Gastrocnemius medialis (tissue), 4 donors: ENCODE results near the gene PIH1D2.
A peak's percentile ranks its signal among the peaks of the same experiment; 100 is the strongest.

ENCODE experiments used
- POLR2A ChIP-seq, 2 donors: fragments of 450-650 bp; IDR thresholded peaks; one replicate each; pipeline ENCODE4 v1.6.1; 2017; ENCODE audit warnings: antibody characterized with exemption in 2 of 2, mild to moderate bottlenecking in 2 of 2, moderate library complexity in 2 of 2
- TF ChIP-seq, protein P1 (sequence below), 5 experiments: fragments of 450-650 bp in 3 of 5; fragments of 200-600 bp in 2 of 5; sonication (generic) in 2 of 5; IDR thresholded peaks in 4 of 5; conservative IDR thresholded peaks in 1 of 5; 1 replicate in 4 of 5; 2 replicates in 1 of 5; pipeline ENCODE4 v1.5.1; 2016 to 2019; ENCODE audit warnings: antibody characterized with exemption in 5 of 5, mild to moderate bottlenecking in 3 of 5, moderate library complexity in 3 of 5

DNA sequence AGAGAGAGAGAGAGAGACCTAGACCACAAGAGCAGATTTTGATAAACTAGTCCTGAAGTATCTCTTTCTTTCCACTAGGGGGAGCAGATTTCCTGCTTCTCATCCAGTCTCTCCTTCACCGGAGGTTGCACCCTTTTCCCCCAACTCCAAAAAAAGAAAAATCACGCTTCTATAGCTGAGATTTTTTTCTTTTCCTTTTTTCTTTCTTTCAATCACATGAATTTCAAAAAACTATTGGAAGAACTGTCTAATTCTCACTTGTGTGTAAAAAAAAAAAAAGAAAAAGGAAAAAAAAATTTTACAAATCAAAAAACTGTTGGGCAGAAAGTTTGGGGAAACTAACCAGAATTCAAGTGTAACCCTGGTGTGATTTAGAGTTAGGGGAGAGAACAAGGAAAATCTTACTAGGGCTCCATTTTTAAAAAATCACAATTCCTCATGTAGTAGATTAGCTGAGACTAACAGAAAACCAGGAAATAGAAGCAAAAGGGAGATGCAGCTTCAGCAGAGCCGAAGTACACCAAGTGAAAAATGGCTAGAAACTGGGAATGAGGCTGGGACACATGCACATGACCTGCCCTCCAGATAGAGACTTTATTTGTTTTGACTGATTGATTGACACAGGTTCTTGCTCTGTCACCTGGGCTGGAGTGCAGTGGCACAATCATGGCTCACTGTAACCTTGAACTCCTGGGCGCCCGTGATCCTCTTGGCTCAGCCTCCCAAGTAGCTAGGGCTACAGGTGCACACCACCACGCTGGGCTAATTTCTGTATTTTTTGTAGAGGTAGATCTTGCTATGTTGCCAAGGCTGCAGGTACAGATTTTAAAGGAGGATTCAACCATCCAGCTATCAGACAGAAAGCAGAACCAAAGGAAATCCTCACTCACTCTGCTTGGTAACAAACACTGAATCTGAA lies 40.0 kb upstream of the PIH1D2 start:
- TF ChIP-seq, protein P1, sequence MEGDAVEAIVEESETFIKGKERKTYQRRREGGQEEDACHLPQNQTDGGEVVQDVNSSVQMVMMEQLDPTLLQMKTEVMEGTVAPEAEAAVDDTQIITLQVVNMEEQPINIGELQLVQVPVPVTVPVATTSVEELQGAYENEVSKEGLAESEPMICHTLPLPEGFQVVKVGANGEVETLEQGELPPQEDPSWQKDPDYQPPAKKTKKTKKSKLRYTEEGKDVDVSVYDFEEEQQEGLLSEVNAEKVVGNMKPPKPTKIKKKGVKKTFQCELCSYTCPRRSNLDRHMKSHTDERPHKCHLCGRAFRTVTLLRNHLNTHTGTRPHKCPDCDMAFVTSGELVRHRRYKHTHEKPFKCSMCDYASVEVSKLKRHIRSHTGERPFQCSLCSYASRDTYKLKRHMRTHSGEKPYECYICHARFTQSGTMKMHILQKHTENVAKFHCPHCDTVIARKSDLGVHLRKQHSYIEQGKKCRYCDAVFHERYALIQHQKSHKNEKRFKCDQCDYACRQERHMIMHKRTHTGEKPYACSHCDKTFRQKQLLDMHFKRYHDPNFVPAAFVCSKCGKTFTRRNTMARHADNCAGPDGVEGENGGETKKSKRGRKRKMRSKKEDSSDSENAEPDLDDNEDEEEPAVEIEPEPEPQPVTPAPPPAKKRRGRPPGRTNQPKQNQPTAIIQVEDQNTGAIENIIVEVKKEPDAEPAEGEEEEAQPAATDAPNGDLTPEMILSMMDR (IDR thresholded peaks at IDR 0.05 in 4 of 5, conservative IDR thresholded peaks at IDR 0.05 in 1 of 5): peak; percentile 39 to 75 (median 55)
- TF ChIP-seq POLR2A (IDR thresholded peaks at IDR 0.05): no peak
